Measurements from ENCODE around the gene PDHA1.

Gene PDHA1

GRCh38 chrX:19342331-19342906, 1.3 kb upstream of the PDHA1 start:
- no peaks in the 10 kb centered on the region for H3F3A ChIP-seq (ENCODE audit: insufficient read depth, low read length)
- no peak overlapping the region for H3K27ac ChIP-seq (ENCODE audit: low read depth, low read length, poor library complexity, severe bottlenecking)
- H2AFZ ChIP-seq (ENCODE audit: low read length) = no peak overlapping the region
- no peak for TF ChIP-seq EZH2 (IDR thresholded peaks at IDR 0.05; ENCODE audit: borderline replicate concordance, low read length)
- H3K4me3 ChIP-seq (ENCODE audit: low read depth, low read length, poor library complexity, severe bottlenecking) = no peak overlapping the region
- peak overlapping the region; percentile 88; the same call in 1 of the 2 replicates for H3K4me2 ChIP-seq (ENCODE audit: low read length)
- peaks cover 35% of the 10 kb centered on the region for H3K4me1 ChIP-seq (ENCODE audit: insufficient read depth, low read length, severe bottlenecking)
- no peaks in the 10 kb centered on the region for H3K9me2 ChIP-seq (ENCODE audit: low read depth, low read length)
- peaks cover 24% of the 10 kb centered on the region for H3K79me2 ChIP-seq (ENCODE audit: insufficient read depth, low read length)
- H3K27me3 ChIP-seq (ENCODE audit: insufficient read depth, low read length) = no peaks in the 10 kb centered on the region
- no peaks in the 10 kb centered on the region for H4K20me1 ChIP-seq (ENCODE audit: insufficient read depth, low read length)
- H3K9me3 ChIP-seq (ENCODE audit: low read length) = no peaks in the 10 kb centered on the region
- H3K36me3 ChIP-seq (ENCODE audit: insufficient read depth, low read length) = no peaks in the 10 kb centered on the region
- H3K9ac ChIP-seq (ENCODE audit: low read length) = peak overlapping the region; percentile 79; the same call in 1 of the 2 replicates

DNA sequence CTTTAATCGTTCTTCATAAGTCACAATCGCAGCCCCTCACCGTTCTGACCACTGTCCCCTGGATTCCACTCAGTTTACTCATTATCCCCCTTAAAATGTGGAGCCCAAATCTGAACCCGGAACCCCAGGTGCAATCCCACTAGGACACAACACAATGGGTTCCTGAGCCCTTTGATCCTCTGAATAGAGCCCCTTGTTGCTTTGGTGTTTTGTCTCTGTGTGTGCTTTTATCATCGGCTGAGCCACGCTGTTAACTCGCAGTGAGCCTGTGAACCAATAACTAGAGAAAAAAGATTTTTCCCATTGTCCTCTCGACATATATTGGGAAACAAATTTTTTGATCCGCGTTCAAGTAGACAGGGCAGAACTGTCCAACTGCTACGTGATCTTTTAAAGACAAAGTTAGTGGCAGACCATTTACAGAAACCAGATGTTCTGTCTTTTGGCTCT, 617 bp upstream of the PDHA1 start:
- Histone ChIP-seq H4K20me1 (ENCODE audit: insufficient read depth, low read length) (no peaks in the 10 kb centered on the region), H3K9me2 (ENCODE audit: low read depth, low read length) (no peaks in the 10 kb centered on the region), H3K4me2 (ENCODE audit: low read length) (peak overlapping the region; percentile 88), H3K9me3 (ENCODE audit: low read length) (no peaks in the 10 kb centered on the region), H3K79me2 (ENCODE audit: insufficient read depth, low read length) (peaks cover 29% of the 10 kb centered on the region), H3K9ac (ENCODE audit: low read length) (peak overlapping the region; percentile 79), H3K36me3 (ENCODE audit: insufficient read depth, low read length) (no peaks in the 10 kb centered on the region), H3F3A (ENCODE audit: insufficient read depth, low read length) (no peaks in the 10 kb centered on the region), H3K27ac (ENCODE audit: low read depth, low read length, poor library complexity, severe bottlenecking) (peak overlapping the region; percentile 37), H2AFZ (ENCODE audit: low read length) (no peak overlapping the region), H3K27me3 (ENCODE audit: insufficient read depth, low read length) (no peaks in the 10 kb centered on the region), H3K4me1 (ENCODE audit: insufficient read depth, low read length, severe bottlenecking) (peaks cover 35% of the 10 kb centered on the region), H3K4me3 (ENCODE audit: low read depth, low read length, poor library complexity, severe bottlenecking) (peak overlapping the region; percentile 80)
- no peak for TF ChIP-seq EZH2 (IDR thresholded peaks at IDR 0.05; ENCODE audit: borderline replicate concordance, low read length)
- TF ChIP-seq, protein P1, sequence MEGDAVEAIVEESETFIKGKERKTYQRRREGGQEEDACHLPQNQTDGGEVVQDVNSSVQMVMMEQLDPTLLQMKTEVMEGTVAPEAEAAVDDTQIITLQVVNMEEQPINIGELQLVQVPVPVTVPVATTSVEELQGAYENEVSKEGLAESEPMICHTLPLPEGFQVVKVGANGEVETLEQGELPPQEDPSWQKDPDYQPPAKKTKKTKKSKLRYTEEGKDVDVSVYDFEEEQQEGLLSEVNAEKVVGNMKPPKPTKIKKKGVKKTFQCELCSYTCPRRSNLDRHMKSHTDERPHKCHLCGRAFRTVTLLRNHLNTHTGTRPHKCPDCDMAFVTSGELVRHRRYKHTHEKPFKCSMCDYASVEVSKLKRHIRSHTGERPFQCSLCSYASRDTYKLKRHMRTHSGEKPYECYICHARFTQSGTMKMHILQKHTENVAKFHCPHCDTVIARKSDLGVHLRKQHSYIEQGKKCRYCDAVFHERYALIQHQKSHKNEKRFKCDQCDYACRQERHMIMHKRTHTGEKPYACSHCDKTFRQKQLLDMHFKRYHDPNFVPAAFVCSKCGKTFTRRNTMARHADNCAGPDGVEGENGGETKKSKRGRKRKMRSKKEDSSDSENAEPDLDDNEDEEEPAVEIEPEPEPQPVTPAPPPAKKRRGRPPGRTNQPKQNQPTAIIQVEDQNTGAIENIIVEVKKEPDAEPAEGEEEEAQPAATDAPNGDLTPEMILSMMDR (IDR thresholded peaks at IDR 0.05; ENCODE audit: low read length) = no peak

GRCh38 chrX:19344661-19345060, 934 bp downstream of the PDHA1 start:
- Histone ChIP-seq H3F3A (ENCODE audit: insufficient read depth, low read length) (no peaks in the 10 kb centered on the region), H2AFZ (ENCODE audit: low read length) (no peak overlapping the region), H3K36me3 (ENCODE audit: insufficient read depth, low read length) (peaks cover 2% of the 10 kb centered on the region), H3K9me3 (ENCODE audit: low read length) (no peaks in the 10 kb centered on the region), H3K79me2 (ENCODE audit: insufficient read depth, low read length) (peaks cover 29% of the 10 kb centered on the region), H4K20me1 (ENCODE audit: insufficient read depth, low read length) (no peaks in the 10 kb centered on the region), H3K4me3 (ENCODE audit: low read depth, low read length, poor library complexity, severe bottlenecking) (peak overlapping the region; percentile 80), H3K9ac (ENCODE audit: low read length) (peak overlapping the region; percentile 78), H3K27me3 (ENCODE audit: insufficient read depth, low read length) (no peaks in the 10 kb centered on the region), H3K27ac (ENCODE audit: low read depth, low read length, poor library complexity, severe bottlenecking) (no peak overlapping the region), H3K9me2 (ENCODE audit: low read depth, low read length) (no peaks in the 10 kb centered on the region), H3K4me2 (ENCODE audit: low read length) (peak overlapping the region; percentile 89), H3K4me1 (ENCODE audit: insufficient read depth, low read length, severe bottlenecking) (peaks cover 35% of the 10 kb centered on the region)
- TF ChIP-seq, protein P1 (IDR thresholded peaks at IDR 0.05; ENCODE audit: low read length) = no peak
- TF ChIP-seq EZH2 (IDR thresholded peaks at IDR 0.05; ENCODE audit: borderline replicate concordance, low read length) = no peak

GRCh38 chrX:19347916-19348315, 4.2 kb downstream of the PDHA1 start:
- H3K4me2 ChIP-seq (ENCODE audit: low read length) = no peak overlapping the region
- no peak overlapping the region for H3K9ac ChIP-seq (ENCODE audit: low read length)
- peaks cover 23% of the 10 kb centered on the region for H3K36me3 ChIP-seq (ENCODE audit: insufficient read depth, low read length)
- H3K27ac ChIP-seq (ENCODE audit: low read depth, low read length, poor library complexity, severe bottlenecking) = no peak overlapping the region
- TF ChIP-seq EZH2 (IDR thresholded peaks at IDR 0.05; ENCODE audit: borderline replicate concordance, low read length) = no peak
- TF ChIP-seq, protein P1 (IDR thresholded peaks at IDR 0.05; ENCODE audit: low read length) = no peak
- H3F3A ChIP-seq (ENCODE audit: insufficient read depth, low read length) = no peaks in the 10 kb centered on the region
- H3K4me3 ChIP-seq (ENCODE audit: low read depth, low read length, poor library complexity, severe bottlenecking) = no peak overlapping the region
- no peaks in the 10 kb centered on the region for H3K9me3 ChIP-seq (ENCODE audit: low read length)
- H3K4me1 ChIP-seq (ENCODE audit: insufficient read depth, low read length, severe bottlenecking) = peaks cover 31% of the 10 kb centered on the region
- no peak overlapping the region for H2AFZ ChIP-seq (ENCODE audit: low read length)
- no peaks in the 10 kb centered on the region for H3K27me3 ChIP-seq (ENCODE audit: insufficient read depth, low read length)
- H3K79me2 ChIP-seq (ENCODE audit: insufficient read depth, low read length) = peaks cover 29% of the 10 kb centered on the region
- H3K9me2 ChIP-seq (ENCODE audit: low read depth, low read length) = no peaks in the 10 kb centered on the region
- no peaks in the 10 kb centered on the region for H4K20me1 ChIP-seq (ENCODE audit: insufficient read depth, low read length)

Data from OCI-LY1 (cell line).